CD8-positive, alpha-beta memory T cell (primary cell): Measurements from ENCODE around the gene BLM. TPM values are rescaled to one million over a fixed set of nuclear protein-coding genes. Genes with fewer than 3 reads are reported as not detected.
A peak's percentile ranks its signal among the peaks of the same experiment; 100 is the strongest.

Experiments
- CTCF ChIA-PET: fragments of 350-600 bp; sonication (Branson Sonifier 250); formaldehyde crosslinking; loops from one replicate; lab custom pipeline; 2021; ENCODE audit warnings: antibody characterized with exemption; lab: Charles Lee
- POLR2A ChIA-PET: fragments of 350-600 bp; sonication (Branson Sonifier 250); formaldehyde crosslinking; loops from one replicate; lab custom pipeline; 2021; ENCODE audit warnings: antibody characterized with exemption; lab: Charles Lee
- DNase-seq, 5 donors: peaks; one replicate each; pipeline versions ENCODE4 v3.0.0 to v3.0.0-alpha.2; 2020 to 2022; ENCODE audit warnings: mixed read lengths in 1 of 5
- H3K27ac ChIP-seq: one replicate; pipeline ENCODE4 v1.7.0; 2013; ENCODE audit warnings: low read depth, mild to moderate bottlenecking, low read length, moderate library complexity
- H3K27me3 ChIP-seq: 2 replicates; pipeline ENCODE4 v1.7.0; 2013; ENCODE audit warnings: low read length, mild to moderate bottlenecking; ENCODE audit not compliant: insufficient read depth, poor library complexity, severe bottlenecking
- H3K36me3 ChIP-seq: 2 replicates; pipeline ENCODE4 v1.7.0; 2013; ENCODE audit warnings: mild to moderate bottlenecking, low read length, moderate library complexity; ENCODE audit not compliant: insufficient read depth
- H3K4me1 ChIP-seq: 2 replicates; pipeline ENCODE4 v1.7.0; 2013; ENCODE audit warnings: mild to moderate bottlenecking, low read length, moderate library complexity; ENCODE audit not compliant: insufficient read depth
- H3K4me3 ChIP-seq: 2 replicates; pipeline ENCODE4 v1.7.0; 2013; ENCODE audit warnings: mild to moderate bottlenecking, low read length
- H3K9me3 ChIP-seq: 2 replicates; pipeline ENCODE4 v1.7.0; 2013; ENCODE audit warnings: mild to moderate bottlenecking, low read length
- H3K27ac Mint-ChIP-seq, 8 donors: one replicate each; pipeline ENCODE4 v1.8.0; 2020 to 2021; ENCODE audit warnings: mixed read lengths in 8 of 8, mild to moderate bottlenecking in 6 of 8, inconsistent platforms in 3 of 8, moderate library complexity in 3 of 8
- H3K27me3 Mint-ChIP-seq, 2 donors: one replicate each; pipeline ENCODE4 v1.8.0; 2020 to 2021; ENCODE audit warnings: mixed read lengths in 2 of 2, mild to moderate bottlenecking in 1 of 2, moderate library complexity in 1 of 2
- H3K36me3 Mint-ChIP-seq, 3 donors: one replicate each; pipeline ENCODE4 v1.8.0; 2020 to 2021; ENCODE audit warnings: mixed read lengths in 3 of 3, inconsistent platforms in 1 of 3, mild to moderate bottlenecking in 1 of 3
- H3K4me1 Mint-ChIP-seq, 3 donors: one replicate each; pipeline ENCODE4 v1.8.0; 2020 to 2021; ENCODE audit warnings: mixed read lengths in 3 of 3, inconsistent platforms in 1 of 3, mild to moderate bottlenecking in 1 of 3
- H3K4me3 Mint-ChIP-seq, 7 donors: one replicate each; pipeline ENCODE4 v1.8.0; 2020 to 2021; ENCODE audit warnings: mixed read lengths in 7 of 7, mild to moderate bottlenecking in 6 of 7, moderate library complexity in 4 of 7, inconsistent platforms in 2 of 7
- H3K9me3 Mint-ChIP-seq, 5 donors: one replicate each; pipeline ENCODE4 v1.8.0; 2020 to 2022; ENCODE audit warnings: mixed read lengths in 5 of 5, mild to moderate bottlenecking in 3 of 5, moderate library complexity in 2 of 5, inconsistent platforms in 1 of 5
- polyA plus RNA-seq: library from polyadenylated mRNA; unstranded; fragments of 300-500 nt; fragmentation: Illumina TruSeq; gene quantifications from one replicate; pipeline ENCODE4 v1.2.3, GENCODE V29; 2021
- total RNA-seq, 2 experiments: library from RNA; stranded (reverse); gene quantifications; one replicate each; pipeline ENCODE4 v1.2.3, GENCODE V29; 2021

Gene BLM
- total and polyA plus RNA-seq, 3 experiments from 2014 or later = 5.8 to 37.6 (median 37.0) TPM

GRCh38 chr15:90812958-90813265 is 95.8 kb downstream of the BLM start:
- peaks cover 30 to 52% (median 44%) of the 10 kb centered on the region in 3 donors for H3K4me1 Mint-ChIP-seq
- ChIA-PET CTCF (no interaction called here), POLR2A (no interaction called here)
- Histone ChIP-seq H3K9me3 (no peaks in the 10 kb centered on the region), H3K27ac (no peak overlapping the region), H3K4me3 (no peak overlapping the region), H3K27me3 (no peaks in the 10 kb centered on the region), H3K36me3 (no peaks in the 10 kb centered on the region), H3K4me1 (peaks cover 6% of the 10 kb centered on the region)
- H3K27me3 Mint-ChIP-seq = no peaks in the 10 kb centered on the region
- peaks cover 0 to 30% (median 13%) of the 10 kb centered on the region in 3 donors for H3K36me3 Mint-ChIP-seq
- H3K27ac Mint-ChIP-seq = peak overlapping the region in 1 of 8 donors; percentile 86
- DNase-seq = no peak
- no peaks in the 10 kb centered on the region for H3K9me3 Mint-ChIP-seq
- no peak overlapping the region for H3K4me3 Mint-ChIP-seq

DNA sequence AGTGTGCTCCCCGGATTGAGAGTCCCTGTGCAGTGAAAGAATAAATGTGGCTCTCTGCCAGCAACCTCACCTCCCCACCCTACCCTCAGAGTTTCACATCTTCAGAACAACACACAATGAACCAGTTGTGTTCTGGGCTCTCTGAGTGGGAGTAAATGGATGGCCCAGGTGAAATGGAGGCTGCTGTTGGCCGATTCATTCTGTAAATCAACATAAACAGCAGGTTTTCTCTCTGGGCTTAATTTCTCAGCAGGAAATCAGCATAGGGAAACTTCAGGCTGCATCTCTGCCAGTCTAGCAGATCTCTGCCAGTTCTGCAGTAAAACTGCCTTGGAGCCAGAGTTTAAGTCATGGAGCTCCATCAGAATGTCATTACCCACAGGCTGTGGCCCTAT is 96.6 kb downstream of the BLM start:
- Histone ChIP-seq H3K4me3 (no peak overlapping the region), H3K9me3 (no peaks in the 10 kb centered on the region), H3K4me1 (peaks cover 6% of the 10 kb centered on the region), H3K36me3 (no peaks in the 10 kb centered on the region), H3K27ac (no peak overlapping the region), H3K27me3 (no peaks in the 10 kb centered on the region)
- Mint-ChIP-seq H3K27ac (peak overlapping the region in 7 of 8 donors; percentile 74 to 98 (median 89)), H3K36me3 (peaks cover 0 to 30% (median 13%) of the 10 kb centered on the region in 3 donors), H3K4me1 (peaks cover 35 to 54% (median 47%) of the 10 kb centered on the region in 3 donors), H3K27me3 (no peaks in the 10 kb centered on the region), H3K9me3 (no peaks in the 10 kb centered on the region), H3K4me3 (peak overlapping the region in 5 of 7 donors; percentile 23 to 56 (median 46))
- DNase-seq = no peak
- CTCF ChIA-PET = interaction anchor here (1.4 kb wide), 1 partner anchor 121 kb away, joined by 5 read pairs; the partner anchor contains the start of gene UNC45A
- POLR2A ChIA-PET = interaction anchor here (0.6 to 1.4 kb wide), 2 partner anchors 24 to 150 kb away, joined by 3 to 4 read pairs; no protein-coding TSS in a partner anchor

GRCh38 chr15:90814191-90814821 is 97.2 kb downstream of the BLM start:
- no peaks in the 10 kb centered on the region for H3K9me3 Mint-ChIP-seq
- no peaks in the 10 kb centered on the region for H3K9me3 ChIP-seq
- no peak overlapping the region for H3K27ac ChIP-seq
- H3K4me3 ChIP-seq = no peak overlapping the region
- no peaks in the 10 kb centered on the region for H3K27me3 ChIP-seq
- POLR2A ChIA-PET = interaction anchor here (0.6 to 1.4 kb wide), 2 partner anchors 24 to 150 kb away, joined by 3 to 4 read pairs; no protein-coding TSS in a partner anchor
- CTCF ChIA-PET = interaction anchor here (1.4 kb wide), 1 partner anchor 120 kb away, joined by 5 read pairs; the partner anchor contains the start of gene UNC45A
- peaks cover 6% of the 10 kb centered on the region for H3K4me1 ChIP-seq
- peaks cover 35 to 55% (median 47%) of the 10 kb centered on the region in 3 donors for H3K4me1 Mint-ChIP-seq
- H3K4me3 Mint-ChIP-seq = peak overlapping the region in 6 of 7 donors; percentile 15 to 71 (median 42)
- peaks cover 0 to 26% (median 13%) of the 10 kb centered on the region in 3 donors for H3K36me3 Mint-ChIP-seq
- H3K27me3 Mint-ChIP-seq = no peaks in the 10 kb centered on the region
- peak overlapping the region in 7 of 8 donors; percentile 82 to 98 (median 91) for H3K27ac Mint-ChIP-seq
- no peaks in the 10 kb centered on the region for H3K36me3 ChIP-seq
- no peak for DNase-seq

- Histone ChIP-seq H3K4me1 (peaks cover 6% of the 10 kb centered on the region), H3K36me3 (no peaks in the 10 kb centered on the region), H3K27ac (no peak overlapping the region), H3K4me3 (no peak overlapping the region), H3K9me3 (no peaks in the 10 kb centered on the region), H3K27me3 (no peaks in the 10 kb centered on the region)
- Mint-ChIP-seq H3K36me3 (peaks cover 0 to 14% (median 13%) of the 10 kb centered on the region in 3 donors), H3K27me3 (no peaks in the 10 kb centered on the region), H3K4me3 (peak overlapping the region in 6 of 7 donors; percentile 17 to 77 (median 35)), H3K27ac (peak overlapping the region; percentile 43 to 98 (median 94)), H3K4me1 (peaks cover 35 to 55% (median 47%) of the 10 kb centered on the region in 3 donors), H3K9me3 (no peaks in the 10 kb centered on the region)
- POLR2A ChIA-PET = no interaction called here
- peak in 2 of 5 donors; percentile 32 to 69 for DNase-seq
- CTCF ChIA-PET = interaction anchor here (1.0 to 1.6 kb wide), 2 partner anchors 27 kb away, joined by 3 read pairs; no protein-coding TSS in a partner anchor
Measured at GRCh38 chr15:90816401-90817116, 99.4 kb downstream of the BLM start.

DNA sequence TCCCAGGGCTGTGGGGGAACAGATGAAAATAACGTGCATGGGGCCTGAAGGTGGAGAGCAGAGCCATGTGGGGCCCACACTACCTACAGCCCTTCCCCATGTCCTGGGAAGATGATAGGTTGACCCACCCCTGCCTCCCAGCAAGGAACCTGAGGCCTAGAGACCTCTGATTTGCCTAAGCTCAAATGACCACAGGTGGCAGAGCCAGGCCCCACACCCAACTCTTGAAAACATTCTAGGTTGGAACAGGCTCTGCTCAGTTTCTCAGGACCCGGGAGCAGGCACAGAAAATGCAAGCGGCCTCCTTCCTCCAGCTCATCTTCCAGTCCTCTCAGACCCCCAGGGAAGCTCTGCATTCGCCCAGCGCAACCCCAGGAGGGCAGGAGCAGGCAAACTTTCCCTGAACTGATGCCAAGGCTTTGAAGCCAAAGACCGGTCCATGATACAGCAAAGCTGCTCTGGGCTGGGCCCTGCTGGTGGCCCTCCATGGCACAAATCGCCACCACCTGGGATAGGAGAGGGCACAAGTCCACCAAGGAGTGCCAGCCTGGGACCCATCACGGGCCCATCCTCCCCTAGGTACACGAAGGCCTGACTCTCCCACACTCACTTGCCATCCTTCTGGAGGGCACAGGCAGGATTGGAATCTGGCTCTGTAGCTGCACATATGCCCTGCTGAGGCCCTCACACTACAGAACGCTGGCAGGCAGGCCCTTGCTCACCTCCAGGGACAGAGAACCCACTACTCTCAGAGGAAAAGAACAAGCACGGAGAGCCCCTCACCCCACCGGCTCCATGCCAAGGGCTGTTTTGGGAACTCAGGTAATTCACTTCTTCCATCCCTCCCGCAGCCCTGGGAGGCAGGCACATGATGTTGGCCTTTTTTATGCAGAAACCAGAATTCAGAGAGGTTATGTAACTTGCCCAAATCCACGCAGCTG is 100.2 kb downstream of the BLM start:
- Histone ChIP-seq H3K4me3 (no peak overlapping the region), H3K27me3 (no peaks in the 10 kb centered on the region), H3K36me3 (no peaks in the 10 kb centered on the region), H3K27ac (no peak overlapping the region), H3K4me1 (peaks cover 6% of the 10 kb centered on the region), H3K9me3 (no peaks in the 10 kb centered on the region)
- no peaks in the 10 kb centered on the region for H3K27me3 Mint-ChIP-seq
- peaks cover 0 to 8% (median 8%) of the 10 kb centered on the region in 3 donors for H3K36me3 Mint-ChIP-seq
- POLR2A ChIA-PET = interaction anchor here (1.0 kb wide), 1 partner anchor 9 kb away, joined by 3 read pairs; no protein-coding TSS in a partner anchor
- no peaks in the 10 kb centered on the region for H3K9me3 Mint-ChIP-seq
- H3K4me3 Mint-ChIP-seq = peak overlapping the region in 1 of 7 donors; percentile 21
- CTCF ChIA-PET = interaction anchor here (1.0 to 1.6 kb wide), 4 partner anchors 27 to 169 kb away, joined by 3 to 4 read pairs (median 3); no protein-coding TSS in a partner anchor
- no peak for DNase-seq
- peak overlapping the region in 7 of 8 donors; percentile 80 to 98 (median 95) for H3K27ac Mint-ChIP-seq
- H3K4me1 Mint-ChIP-seq = peaks cover 35 to 49% (median 43%) of the 10 kb centered on the region in 3 donors

GRCh38 chr15:90818251-90819210 is 101.4 kb downstream of the BLM start:
- Mint-ChIP-seq H3K4me3 (peak overlapping the region in 3 of 7 donors; percentile 21 to 83 (median 49)), H3K27me3 (no peaks in the 10 kb centered on the region), H3K27ac (peak overlapping the region in 6 of 8 donors; percentile 76 to 98 (median 86)), H3K9me3 (no peaks in the 10 kb centered on the region), H3K4me1 (peaks cover 35 to 44% (median 36%) of the 10 kb centered on the region in 3 donors), H3K36me3 (peaks cover 0 to 3% (median 0%) of the 10 kb centered on the region in 3 donors)
- Histone ChIP-seq H3K4me3 (no peak overlapping the region), H3K4me1 (peaks cover 6% of the 10 kb centered on the region), H3K27me3 (no peaks in the 10 kb centered on the region), H3K9me3 (no peaks in the 10 kb centered on the region), H3K27ac (no peak overlapping the region), H3K36me3 (no peaks in the 10 kb centered on the region)
- peak in 1 of 5 donors; percentile 43 for DNase-seq
- ChIA-PET CTCF (interaction anchor here (1.0 to 1.6 kb wide), 5 partner anchors 29 to 171 kb away, joined by 3 to 4 read pairs (median 3); partner anchors contain the start of gene FES), POLR2A (interaction anchor here (1.0 kb wide), 1 partner anchor 10 kb away, joined by 3 read pairs; no protein-coding TSS in a partner anchor)
